Right ventricle myocardium superior (tissue), 1 donor: ENCODE measurements around the gene NOM1. TPM values are rescaled to one million over a fixed set of nuclear protein-coding genes. Genes with fewer than 3 reads are reported as not detected.

Source experiments
- ATAC-seq: fragments of 200-7000 bp; cut with Tn5 transposase; one replicate; pipeline ENCODE4 v1.9.1; 2020; ENCODE audit warnings: mild to moderate bottlenecking; ENCODE audit not compliant: poor library complexity
- DNase-seq: peaks from one replicate; pipeline ENCODE4 v3.0.0-alpha.2; 2020
- intact Hi-C: fragments of 100-400 bp; cut with DNase I; formaldehyde crosslinking; loops from one replicate; pipeline ENCODE4 v1.11.2; 2022
- total RNA-seq: library from RNA; stranded (reverse); fragmentation: NEBNext Ultra II Directional; extraction: Animal tissue kit (Norgen Biotek cat#: 25700); gene quantifications from one replicate; pipeline ENCODE4 v1.2.1, GENCODE V29; 2021
- donor health status: DM: no; HTN: yes; CAD: no; lungs with severe emphysema.

NOM1 gene
- total RNA-seq, 1 donor from 2014 or later: 9.7 TPM

GRCh38 chr7:157010588-157011332, 61.2 kb downstream of the NOM1 start, which contains the start of gene MNX1:
TSS of gene MNX1 (minus strand) at chr7:157010663. CDS start at chr7:157010350, 313 bp downstream.
- intact Hi-C loops: no loop called here
- ATAC-seq: peak; percentile 96
- peak; percentile 64 for DNase-seq

- intact Hi-C loops: no loop called here
- no peak for ATAC-seq
- no peak for DNase-seq
These were observed 62.0 kb downstream of the NOM1 start for GRCh38 chr7:157011333-157012112.

GRCh38 chr7:157012113-157012547, 62.6 kb downstream of the NOM1 start:
- no peak for ATAC-seq
- intact Hi-C loops: no loop called here
- no peak for DNase-seq

GRCh38 chr7:157013101-157013500, 63.6 kb downstream of the NOM1 start:
- DNase-seq (no peak), ATAC-seq (no peak)
- intact Hi-C loops: no loop called here

- ATAC-seq (no peak), DNase-seq (no peak)
- intact Hi-C loops: no loop called here
These were observed 64.4 kb downstream of the NOM1 start for GRCh38 chr7:157013602-157014549.

GRCh38 chr7:157014635-157015555, 65.4 kb downstream of the NOM1 start:
- no peak for ATAC-seq
- intact Hi-C loops: no loop called here

GRCh38 chr7:157016024-157016351, 66.5 kb downstream of the NOM1 start:
- intact Hi-C loops: no loop called here
- ATAC-seq (no peak), DNase-seq (no peak)

More at GRCh38 chr7:157014635-157015555, 65.4 kb downstream of the NOM1 start:
- no peak for DNase-seq

- no peak for ATAC-seq
- intact Hi-C loops: no loop called here
- no peak for DNase-seq
These were observed 67.0 kb downstream of the NOM1 start for GRCh38 chr7:157016352-157017041.

- intact Hi-C loops: no loop called here
- DNase-seq: no peak
- no peak for ATAC-seq
These were observed 67.6 kb downstream of the NOM1 start for GRCh38 chr7:157017149-157017548.

- DNase-seq: no peak
- no peak for ATAC-seq
- intact Hi-C loops: no loop called here
These were observed 68.3 kb downstream of the NOM1 start for GRCh38 chr7:157017603-157018327.

GRCh38 chr7:157018328-157018996, 69.0 kb downstream of the NOM1 start:
- no peak for ATAC-seq
- no peak for DNase-seq
- intact Hi-C loops: no loop called here

GRCh38 chr7:157018997-157019608, 69.6 kb downstream of the NOM1 start:
- no peak for DNase-seq
- intact Hi-C loops: no loop called here
- no peak for ATAC-seq

- intact Hi-C loops: no loop called here
- no peak for ATAC-seq
- DNase-seq: no peak
These were observed 70.4 kb downstream of the NOM1 start for GRCh38 chr7:157019718-157020451.

GRCh38 chr7:157020514-157021070, 71.1 kb downstream of the NOM1 start:
- ATAC-seq: no peak
- DNase-seq: no peak

More at GRCh38 chr7:157020514-157021070, 71.1 kb downstream of the NOM1 start:
- intact Hi-C loops: no loop called here
